ENCODE results near the gene ANGPTL5.
A peak's percentile ranks its signal among the peaks of the same experiment; 100 is the strongest.
"Not testable (repeated sequence)": the region's sequence is repeated elsewhere in the genome, so short reads cannot be mapped to it uniquely, and the experiment has no call there.

Gene ANGPTL5

DNA sequence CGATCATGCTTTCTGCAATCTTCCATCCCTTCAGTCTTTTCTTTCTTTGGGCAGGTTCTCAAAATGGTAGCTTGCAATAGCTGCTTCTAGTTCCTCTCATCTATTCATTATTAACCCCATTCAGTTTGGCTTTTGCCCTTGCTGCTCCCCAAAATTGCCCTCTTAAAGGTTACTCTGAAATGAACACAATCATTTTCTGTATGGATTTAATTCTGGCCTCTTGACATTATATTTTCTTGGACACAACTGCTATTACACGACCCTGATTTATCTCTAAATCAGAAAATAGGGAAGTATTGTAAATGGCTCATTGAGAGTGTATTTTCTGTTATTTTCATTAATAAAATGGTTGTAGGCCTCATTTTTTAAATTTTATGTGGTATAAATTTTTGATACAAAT, at the start of gene ANGPTL5:
Gene ANGPTL5, minus strand, starts transcription at position 101 of the 400 bp plus-strand sequence. CDS start 8,613 bp downstream, outside the sequence.
- DNase-seq = no peak

DNA sequence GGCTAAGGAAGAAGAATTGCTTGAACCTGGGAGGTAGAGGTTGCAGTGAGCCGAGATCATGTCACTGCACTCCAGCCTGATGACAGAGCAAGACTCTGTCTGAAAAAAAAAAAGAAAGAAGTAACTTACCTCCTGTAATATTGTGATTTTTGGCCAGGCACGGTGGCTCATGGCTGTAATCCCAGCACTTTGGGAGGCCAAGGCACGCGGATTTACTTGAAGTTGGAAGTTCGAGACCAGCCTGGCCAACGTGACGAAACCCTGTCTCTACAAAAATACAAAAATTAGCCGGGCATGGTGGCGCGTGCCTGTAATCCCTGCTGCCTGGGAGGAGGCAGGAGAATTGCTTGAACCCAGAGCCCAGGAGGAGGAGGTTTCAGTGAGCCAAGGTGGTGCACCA, 47.9 kb upstream of the ANGPTL5 start:
- DNase-seq = not testable (repeated sequence)

- no peak for DNase-seq
Measured at GRCh38 chr11:101960231-101960630, 43.9 kb upstream of the ANGPTL5 start.

- DNase-seq = no peak
Measured at GRCh38 chr11:101955701-101956100, 39.4 kb upstream of the ANGPTL5 start.

- DNase-seq = no peak
Measured at GRCh38 chr11:101955278-101955677, 39.0 kb upstream of the ANGPTL5 start.

GRCh38 chr11:101949680-101950220, 33.4 kb upstream of the ANGPTL5 start:
- no peak for DNase-seq

GRCh38 chr11:101945448-101945847, 29.1 kb upstream of the ANGPTL5 start:
- no peak for DNase-seq

DNA sequence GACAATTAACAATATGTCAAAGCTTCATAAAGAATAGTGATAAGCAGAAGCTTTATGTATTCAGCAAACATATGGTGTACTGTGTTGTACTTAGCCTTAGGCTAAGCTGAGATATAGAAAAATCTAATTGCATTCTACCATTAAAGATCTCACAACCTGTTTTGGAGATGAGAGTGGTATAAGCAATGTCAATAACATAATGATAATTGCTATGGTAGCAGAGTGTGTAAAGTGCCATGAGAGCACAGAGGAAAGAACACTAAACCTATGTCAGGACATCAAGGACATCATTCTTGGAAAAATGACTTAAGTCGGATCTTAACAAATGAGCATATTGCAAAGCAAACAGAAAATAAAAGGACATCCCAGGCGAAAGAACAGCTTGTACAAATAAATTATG, 28.6 kb upstream of the ANGPTL5 start:
- DNase-seq = no peak

- DNase-seq = no peak
Measured at GRCh38 chr11:101940901-101941520, 24.7 kb upstream of the ANGPTL5 start.

DNA sequence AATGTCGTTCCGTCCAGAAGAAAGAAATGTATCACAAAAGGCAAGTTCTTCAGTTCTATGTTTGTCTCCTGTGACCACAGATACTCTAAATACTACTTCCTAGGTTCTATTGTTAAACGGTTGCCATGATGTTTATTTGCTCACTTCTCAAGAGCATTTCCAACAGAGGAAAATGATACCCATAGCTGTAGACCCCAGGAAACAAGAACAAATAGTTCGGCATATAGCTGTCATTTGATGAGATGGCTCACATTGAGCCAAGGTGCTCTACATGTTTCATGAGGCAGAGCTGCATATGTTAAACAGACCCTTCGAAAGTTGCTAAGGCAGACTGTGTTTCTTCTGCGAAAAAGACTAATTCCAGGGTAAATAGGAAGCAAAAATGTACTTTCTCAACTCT, 15.4 kb upstream of the ANGPTL5 start:
- DNase-seq = no peak

DNA sequence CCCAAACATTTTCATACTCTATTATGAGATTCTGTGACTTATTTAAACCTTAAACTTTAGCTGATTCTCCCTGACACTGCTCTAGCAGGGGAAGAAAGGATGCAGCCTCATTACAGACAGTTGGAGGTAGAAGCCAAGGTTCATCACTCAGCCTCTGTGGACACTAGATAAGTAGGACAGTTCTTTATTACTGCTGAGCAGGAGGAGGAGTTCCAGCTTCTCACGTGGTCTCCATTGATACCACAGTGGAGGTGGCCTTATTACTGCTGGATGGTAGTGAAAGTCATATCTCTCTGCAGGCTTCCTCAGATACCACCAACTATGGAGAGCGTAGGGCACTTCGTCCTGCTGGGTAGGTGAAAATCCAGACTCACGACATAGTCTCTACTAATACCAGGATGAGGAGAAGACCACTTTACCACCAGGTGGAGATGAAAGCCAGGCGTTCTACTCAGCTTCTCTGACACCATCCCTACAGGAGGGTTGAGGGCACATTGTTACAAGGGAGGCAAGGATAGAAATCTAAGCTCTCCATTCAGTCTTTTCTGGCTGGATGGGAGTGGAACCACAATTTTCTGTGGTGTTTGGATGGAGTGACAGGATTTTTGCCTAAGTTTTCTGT, 13.1 kb upstream of the ANGPTL5 start:
- DNase-seq = no peak

- DNase-seq = no peak
Measured at GRCh38 chr11:101923554-101923953, 7.2 kb upstream of the ANGPTL5 start.

- DNase-seq = no peak
Measured at GRCh38 chr11:101920992-101921391, 4.7 kb upstream of the ANGPTL5 start.

DNA sequence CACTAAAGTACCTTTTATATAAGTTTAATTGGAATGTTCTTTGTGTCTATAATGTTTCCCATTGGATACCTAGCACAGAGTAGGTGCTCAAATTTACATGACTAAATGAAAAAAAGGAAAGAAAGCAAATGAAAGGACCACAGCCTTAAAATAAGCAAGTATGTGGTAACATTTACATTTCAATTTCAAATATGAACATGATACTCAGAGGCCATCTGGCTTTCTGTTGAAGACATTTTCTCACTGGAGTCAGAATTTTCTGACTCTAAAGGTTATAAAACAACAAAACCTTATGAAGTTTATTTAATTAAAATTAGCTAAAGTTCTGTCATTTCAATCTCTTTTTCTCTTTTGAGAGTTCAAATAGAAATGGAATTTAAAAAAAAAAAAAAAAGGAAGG, 904 bp upstream of the ANGPTL5 start:
- no peak for DNase-seq

DNA sequence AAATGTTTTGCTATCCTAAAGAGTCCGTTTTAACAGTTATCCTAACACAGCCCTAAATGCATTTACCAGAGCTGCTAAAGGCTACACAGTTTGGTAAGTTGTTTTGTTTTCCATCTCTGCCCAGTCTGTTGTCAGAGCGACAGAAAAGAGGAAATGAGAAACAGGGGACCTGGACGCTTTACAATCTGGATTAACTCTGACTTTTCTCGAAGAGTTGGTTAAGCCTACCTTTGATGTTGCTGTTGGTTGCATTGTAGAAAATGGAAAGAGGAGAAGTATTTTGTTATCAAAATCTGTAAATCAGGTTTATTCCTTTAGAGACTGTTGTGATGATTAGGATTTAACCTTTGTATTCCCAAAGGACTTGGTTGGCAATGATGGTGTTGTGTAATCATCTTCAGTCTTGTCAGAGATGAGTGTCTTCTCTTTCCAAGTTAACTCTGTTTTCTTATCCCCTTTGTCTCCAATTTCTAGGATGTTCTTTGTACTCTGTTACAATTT, 481 bp downstream of the ANGPTL5 start:
- peak; percentile 32 to 46 for DNase-seq

GRCh38 chr11:101914738-101915426, 1.4 kb downstream of the ANGPTL5 start, which contains the start of gene CEP126:
Gene CEP126 (plus strand): TSS chr11:101915010. CDS start chr11:101915285, 275 bp downstream.
- peak; percentile 52 to 69 for DNase-seq

DNA sequence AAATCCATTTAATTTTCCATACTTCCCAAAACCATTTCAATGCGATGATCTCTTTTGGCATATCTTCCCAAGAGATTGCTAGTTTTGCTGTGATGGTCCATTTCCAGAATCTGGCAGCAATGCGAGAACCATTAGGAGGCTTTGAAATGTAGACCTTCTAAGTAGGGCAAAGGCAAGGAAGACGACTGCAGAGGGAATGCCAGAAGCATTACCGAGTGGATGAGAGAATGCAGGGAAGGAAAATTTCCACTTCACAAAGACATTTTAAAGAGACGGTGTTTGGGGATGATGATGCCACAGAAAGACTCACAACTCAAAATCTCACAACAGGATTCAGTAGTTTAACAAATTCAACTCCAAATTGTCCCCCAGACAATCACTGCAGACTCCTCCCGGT, 2.0 kb downstream of the ANGPTL5 start:
- no peak for DNase-seq

GRCh38 chr11:101913656-101914055, 2.7 kb downstream of the ANGPTL5 start:
- DNase-seq = no peak

DNA sequence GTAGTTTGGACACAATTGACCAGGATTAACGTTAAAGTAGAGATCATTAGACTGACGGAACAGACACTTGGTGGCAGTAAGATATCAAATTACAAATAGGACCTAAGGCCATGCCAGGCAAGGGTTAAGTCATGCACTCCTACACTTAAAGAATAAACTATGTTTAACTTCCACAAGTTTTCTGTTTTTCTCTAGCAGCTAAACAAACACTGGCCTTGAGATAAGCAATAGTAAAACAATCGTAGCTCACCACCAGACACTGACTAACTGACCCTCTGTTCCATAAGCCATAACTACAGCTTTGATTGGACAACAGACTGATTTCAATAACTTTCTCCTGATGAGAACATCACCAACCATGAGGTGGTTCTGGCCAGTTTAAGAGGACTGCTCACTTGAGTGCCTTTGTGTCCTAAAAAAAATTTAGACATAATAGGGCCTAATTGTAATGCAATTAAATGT, 3.5 kb downstream of the ANGPTL5 start:
- no peak for DNase-seq

GRCh38 chr11:101909087-101909486, 7.2 kb downstream of the ANGPTL5 start:
- DNase-seq = no peak

GRCh38 chr11:101907815-101908214, 8.5 kb downstream of the ANGPTL5 start:
- no peak for DNase-seq

- no peak for DNase-seq
Measured at GRCh38 chr11:101894505-101894904, 21.8 kb downstream of the ANGPTL5 start.

GRCh38 chr11:101889767-101890166, 26.6 kb downstream of the ANGPTL5 start:
- DNase-seq = no peak

DNA sequence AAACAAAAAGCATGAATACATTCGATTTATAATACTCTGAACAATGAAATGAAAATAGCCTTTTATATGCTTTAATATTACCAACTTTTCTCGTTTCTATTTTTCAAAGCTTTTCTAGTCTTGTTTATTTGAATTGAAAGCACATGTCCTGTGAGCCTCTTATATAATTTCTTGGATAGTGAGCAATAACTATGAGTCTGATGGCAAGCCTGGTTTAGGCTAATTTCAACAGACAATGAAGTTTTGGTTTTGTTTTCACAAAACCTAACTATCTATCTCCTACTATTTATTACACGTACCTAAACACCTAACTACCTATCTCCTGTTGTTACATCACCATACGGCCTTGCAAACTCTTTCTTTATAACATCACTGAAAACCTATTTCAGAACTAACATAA, 30.7 kb downstream of the ANGPTL5 start:
- no peak for DNase-seq
